DND-41 (cell line): Measurements from ENCODE around the gene RAB26.

Source experiments
- ATAC-seq: fragments of 200-7000 bp; cut with Tn5 transposase; 3 replicates; pipeline ENCODE4 v1.9.1; 2021; ENCODE audit warnings: low read depth; ENCODE audit not compliant: insufficient read depth
- DNase-seq: peaks from one replicate; pipeline ENCODE4 v3.0.0-alpha.2; 2020
- H2AFZ ChIP-seq: 2 replicates; pipeline ENCODE4 v1.6.0; 2012; ENCODE audit warnings: low read depth, low read length
- H3K27ac ChIP-seq: 2 replicates; pipeline ENCODE4 v1.5.1; 2012; ENCODE audit warnings: low read length, inconsistent platforms
- H3K27me3 ChIP-seq: fragments of 200-600 bp; sonication (generic); 2 replicates; pipeline ENCODE4 v1.6.0; 2012; ENCODE audit warnings: low read length, mild to moderate bottlenecking, inconsistent platforms; ENCODE audit not compliant: insufficient read depth, poor library complexity
- H3K36me3 ChIP-seq: 2 replicates; pipeline ENCODE4 v1.5.1; 2012; ENCODE audit warnings: low read length, inconsistent platforms; ENCODE audit not compliant: insufficient read depth
- H3K4me1 ChIP-seq: 2 replicates; pipeline ENCODE4 v1.5.1; 2012; ENCODE audit warnings: mild to moderate bottlenecking, low read length; ENCODE audit not compliant: insufficient read depth
- H3K4me2 ChIP-seq: 2 replicates; pipeline ENCODE4 v1.6.0; 2012; ENCODE audit warnings: mild to moderate bottlenecking, moderate library complexity, low read length, inconsistent platforms; ENCODE audit not compliant: insufficient read depth
- H3K4me3 ChIP-seq, 2 experiments: fragments of 200-600 bp in 1 of 2; shearing (Covaris generic) in 1 of 2; 2 replicates each; pipeline ENCODE4 v1.5.1; 2012 to 2016; ENCODE audit warnings: inconsistent platforms in 2 of 2, low read length in 2 of 2, mild to moderate bottlenecking in 2 of 2, low read depth in 1 of 2, moderate library complexity in 1 of 2
- H3K79me2 ChIP-seq: 2 replicates; pipeline ENCODE4 v1.6.0; 2012; ENCODE audit warnings: low read length, inconsistent platforms; ENCODE audit not compliant: insufficient read depth
- H3K9ac ChIP-seq: 2 replicates; pipeline ENCODE4 v1.6.0; 2012; ENCODE audit warnings: low read depth, mild to moderate bottlenecking, inconsistent platforms, low read length, moderate library complexity
- H3K9me3 ChIP-seq: 2 replicates; pipeline ENCODE4 v1.5.1; 2012; ENCODE audit warnings: low read length, moderate library complexity, mild to moderate bottlenecking, inconsistent platforms; ENCODE audit not compliant: insufficient read depth, severe bottlenecking
- H4K20me1 ChIP-seq: 2 replicates; pipeline ENCODE4 v1.6.0; 2012; ENCODE audit warnings: low read length; ENCODE audit not compliant: insufficient read depth
- EZH2 ChIP-seq: IDR thresholded peaks from 3 replicates; pipeline ENCODE4 v1.6.1; 2012; ENCODE audit warnings: borderline replicate concordance, low read depth, mild to moderate bottlenecking, moderate library complexity, low read length, inconsistent platforms; ENCODE audit not compliant: severe bottlenecking
- TF ChIP-seq, protein P1 (sequence below): IDR thresholded peaks from 2 replicates; pipeline ENCODE4 v1.5.1; 2012; ENCODE audit warnings: borderline replicate concordance, low read length, moderate library complexity, mild to moderate bottlenecking; ENCODE audit not compliant: poor library complexity, severe bottlenecking; ENCODE audit errors: extremely low read depth

Gene RAB26

DNA sequence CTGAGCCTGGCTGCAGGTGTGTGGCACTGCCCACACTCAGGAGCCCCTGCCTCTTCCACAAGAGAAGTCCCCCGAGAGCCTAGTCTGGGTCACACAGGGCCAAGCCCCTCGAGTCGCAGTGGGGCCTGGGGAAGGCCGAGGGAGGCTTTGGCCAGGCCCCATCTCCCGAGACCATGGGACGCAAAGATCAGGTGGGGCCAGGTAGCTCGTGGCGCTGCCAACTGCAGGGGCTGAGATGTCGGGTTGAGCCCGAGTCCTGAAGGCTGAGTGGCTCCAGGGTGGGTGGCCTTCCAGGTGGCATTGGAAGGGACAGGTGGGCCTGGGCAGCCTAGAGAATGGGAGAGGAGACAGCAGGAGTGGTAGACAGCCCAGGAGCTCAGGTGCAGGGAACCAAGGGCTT is 13.5 kb downstream of the RAB26 start:
- H4K20me1 ChIP-seq = peaks cover 65% of the 10 kb centered on the region
- H3K9me3 ChIP-seq = peaks cover 11% of the 10 kb centered on the region
- no peak overlapping the region for H3K4me3 ChIP-seq
- H3K4me2 ChIP-seq = no peak overlapping the region
- H2AFZ ChIP-seq = no peak overlapping the region
- no peaks in the 10 kb centered on the region for H3K27me3 ChIP-seq
- no peak for TF ChIP-seq EZH2
- TF ChIP-seq, protein P1, sequence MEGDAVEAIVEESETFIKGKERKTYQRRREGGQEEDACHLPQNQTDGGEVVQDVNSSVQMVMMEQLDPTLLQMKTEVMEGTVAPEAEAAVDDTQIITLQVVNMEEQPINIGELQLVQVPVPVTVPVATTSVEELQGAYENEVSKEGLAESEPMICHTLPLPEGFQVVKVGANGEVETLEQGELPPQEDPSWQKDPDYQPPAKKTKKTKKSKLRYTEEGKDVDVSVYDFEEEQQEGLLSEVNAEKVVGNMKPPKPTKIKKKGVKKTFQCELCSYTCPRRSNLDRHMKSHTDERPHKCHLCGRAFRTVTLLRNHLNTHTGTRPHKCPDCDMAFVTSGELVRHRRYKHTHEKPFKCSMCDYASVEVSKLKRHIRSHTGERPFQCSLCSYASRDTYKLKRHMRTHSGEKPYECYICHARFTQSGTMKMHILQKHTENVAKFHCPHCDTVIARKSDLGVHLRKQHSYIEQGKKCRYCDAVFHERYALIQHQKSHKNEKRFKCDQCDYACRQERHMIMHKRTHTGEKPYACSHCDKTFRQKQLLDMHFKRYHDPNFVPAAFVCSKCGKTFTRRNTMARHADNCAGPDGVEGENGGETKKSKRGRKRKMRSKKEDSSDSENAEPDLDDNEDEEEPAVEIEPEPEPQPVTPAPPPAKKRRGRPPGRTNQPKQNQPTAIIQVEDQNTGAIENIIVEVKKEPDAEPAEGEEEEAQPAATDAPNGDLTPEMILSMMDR = no peak
- peaks cover 21% of the 10 kb centered on the region for H3K4me1 ChIP-seq
- H3K79me2 ChIP-seq = peaks cover 88% of the 10 kb centered on the region
- H3K9ac ChIP-seq = no peak overlapping the region
- peaks cover 41% of the 10 kb centered on the region for H3K36me3 ChIP-seq
- no peak for ATAC-seq
- DNase-seq = no peak
- H3K27ac ChIP-seq = no peak overlapping the region

DNA sequence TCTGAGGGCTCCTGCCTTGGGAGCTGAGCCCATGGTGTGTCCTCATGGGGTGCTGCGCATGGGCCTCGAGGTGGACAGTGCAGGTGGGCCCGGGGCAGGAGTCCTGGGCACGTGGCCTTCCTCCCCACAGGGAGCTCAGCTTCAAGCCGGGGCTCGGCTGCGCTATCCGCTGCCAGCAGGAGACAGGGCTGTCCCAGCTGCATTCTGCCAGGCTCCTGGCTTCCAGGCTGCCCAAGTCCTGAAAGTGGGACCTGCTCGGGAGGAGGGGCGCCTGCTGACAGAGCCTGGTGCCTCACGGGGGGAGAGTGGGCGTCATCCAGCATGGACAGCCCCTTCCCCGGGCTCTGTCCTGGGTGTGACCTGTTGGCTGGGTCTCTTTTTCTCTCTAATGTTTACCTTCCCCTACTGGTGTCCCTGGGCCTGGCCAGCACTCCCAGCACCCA is 14.3 kb downstream of the RAB26 start:
- no peak overlapping the region for H3K4me2 ChIP-seq
- H3K4me1 ChIP-seq = peaks cover 13% of the 10 kb centered on the region
- H3K9ac ChIP-seq = no peak overlapping the region
- ATAC-seq (no peak), DNase-seq (no peak)
- no peak overlapping the region for H3K4me3 ChIP-seq
- peaks cover 80% of the 10 kb centered on the region for H3K79me2 ChIP-seq
- no peak overlapping the region for H3K27ac ChIP-seq
- no peaks in the 10 kb centered on the region for H3K27me3 ChIP-seq
- peaks cover 48% of the 10 kb centered on the region for H3K36me3 ChIP-seq
- H2AFZ ChIP-seq = no peak overlapping the region
- peaks cover 11% of the 10 kb centered on the region for H3K9me3 ChIP-seq
- peaks cover 63% of the 10 kb centered on the region for H4K20me1 ChIP-seq
- TF ChIP-seq, protein P1 = no peak
- no peak for TF ChIP-seq EZH2

DNA sequence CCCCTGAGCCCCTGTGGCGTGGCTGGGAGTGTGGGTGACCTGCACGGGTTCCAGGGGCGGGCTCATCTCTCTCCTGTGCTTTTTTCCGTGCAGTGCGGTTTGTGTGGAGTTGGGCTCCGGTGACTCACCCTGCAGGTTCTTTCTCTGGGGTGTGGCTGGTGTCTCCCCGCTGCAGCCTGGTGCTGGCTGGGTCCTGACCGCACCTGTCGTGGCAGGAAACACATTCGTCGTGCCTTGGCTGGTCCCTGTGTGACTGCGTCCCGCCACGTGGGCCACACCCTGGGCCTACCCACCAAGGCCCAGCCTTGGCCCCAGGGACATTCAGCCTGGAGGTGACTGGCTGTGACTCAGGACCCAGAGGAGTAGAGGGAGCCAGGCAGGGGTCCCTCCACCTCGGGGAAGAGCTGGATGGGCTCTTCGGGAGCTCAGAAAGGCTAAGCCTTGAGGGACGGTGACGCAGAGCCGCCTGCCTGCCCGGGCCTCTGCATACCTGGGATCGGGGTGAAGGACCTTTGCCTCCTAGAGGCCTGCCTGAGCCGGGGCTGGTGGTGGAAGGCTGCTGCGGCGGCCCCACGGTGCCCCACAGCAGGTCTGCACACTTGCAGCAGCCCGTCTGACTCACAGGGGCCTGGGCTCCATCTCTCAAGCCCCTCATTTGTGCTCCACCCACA is 14.9 kb downstream of the RAB26 start:
- Histone ChIP-seq H3K27ac (no peak overlapping the region), H3K4me3 (no peak overlapping the region; a peak in 1 of 4 replicates), H3K9ac (no peak overlapping the region), H3K4me2 (no peak overlapping the region), H3K36me3 (peaks cover 48% of the 10 kb centered on the region), H4K20me1 (peaks cover 63% of the 10 kb centered on the region), H3K4me1 (peaks cover 6% of the 10 kb centered on the region), H3K27me3 (no peaks in the 10 kb centered on the region), H3K79me2 (peaks cover 74% of the 10 kb centered on the region), H2AFZ (no peak overlapping the region), H3K9me3 (peaks cover 11% of the 10 kb centered on the region)
- TF ChIP-seq EZH2 = no peak
- TF ChIP-seq, protein P1 = no peak
- ATAC-seq (no peak), DNase-seq (no peak)
